HepG2 (cell line): ENCODE results near the gene ARHGAP23.

Experiments used
- ARNT ChIP-seq: fragments of 450-650 bp; IDR thresholded peaks from 2 replicates; pipeline ENCODE4 v1.6.1; 2017
- CHCHD3 ChIP-seq: sonication (generic); formaldehyde crosslinking; IDR thresholded peaks from 2 replicates; pipeline ENCODE4 v1.8.0; 2022; ENCODE audit warnings: mild to moderate bottlenecking, missing genetic modification reagents, moderate library complexity
- MED8 ChIP-seq: sonication (generic); formaldehyde crosslinking; IDR thresholded peaks from 2 replicates; pipeline ENCODE4 v1.8.1; 2023; ENCODE audit warnings: mild to moderate bottlenecking, missing genetic modification reagents; ENCODE audit not compliant: insufficient replicate concordance
- ZNF225 ChIP-seq: sonication (generic); formaldehyde crosslinking; IDR thresholded peaks from 2 replicates; pipeline ENCODE4 v1.4.0; 2020; ENCODE audit warnings: mild to moderate bottlenecking, missing genetic modification reagents
- TF ChIP-seq, protein P1 (sequence below): IDR thresholded peaks from 2 replicates; pipeline ENCODE4 v1.6.1; 2012; ENCODE audit warnings: inconsistent platforms

DNA sequence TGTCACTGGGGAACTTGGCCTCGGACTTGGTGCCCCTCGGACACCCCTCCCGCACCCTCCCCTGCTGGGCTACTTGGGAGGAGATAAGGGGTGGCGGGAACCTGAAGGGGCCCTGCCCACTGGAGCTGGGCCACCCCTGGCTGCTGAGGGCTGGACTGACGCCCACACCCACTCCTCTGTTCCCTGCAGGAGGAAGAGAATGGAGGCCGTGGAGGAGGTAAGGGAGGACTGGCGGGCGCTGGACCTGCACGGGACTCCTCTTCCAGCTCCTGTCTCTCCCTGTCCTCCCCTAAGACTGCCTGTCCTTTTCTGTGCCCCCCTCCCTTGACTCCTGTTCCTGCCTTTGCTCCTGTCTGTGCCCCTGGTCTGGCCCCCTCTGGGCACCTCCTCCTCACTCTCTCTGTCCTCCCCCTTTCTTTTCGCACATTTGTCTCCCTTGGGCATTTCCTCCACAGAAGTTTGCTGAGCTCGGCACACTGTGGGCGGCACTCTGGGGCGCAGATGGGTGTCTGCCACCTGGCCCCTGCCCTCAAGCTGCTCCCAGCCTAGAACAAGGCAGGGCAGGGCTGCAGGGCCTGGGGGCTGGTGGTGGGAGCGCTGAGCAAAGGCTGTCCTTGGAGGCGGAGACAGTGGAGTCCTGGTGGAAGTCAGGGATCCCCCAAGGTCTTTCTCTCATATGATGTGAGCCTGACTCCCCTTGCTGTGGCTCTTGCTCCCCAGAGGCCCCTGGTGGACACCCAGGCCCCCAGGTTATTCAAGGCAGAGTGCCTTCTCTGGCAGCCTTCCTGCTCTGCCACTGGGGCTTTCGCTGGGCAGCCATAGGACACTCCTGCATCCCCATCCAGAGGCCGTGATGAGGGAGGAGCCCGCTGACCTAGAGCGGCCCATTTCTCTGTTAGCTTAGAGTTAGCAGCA lies 32.7 kb downstream of the ARHGAP23 start:
- TF ChIP-seq CHCHD3 (CRISPR knock-in tag), result no peak
- TF ChIP-seq ARNT, result no peak
- no peak for TF ChIP-seq ZNF225
- TF ChIP-seq MED8 (CRISPR knock-in tag), result no peak
- TF ChIP-seq, protein P1, sequence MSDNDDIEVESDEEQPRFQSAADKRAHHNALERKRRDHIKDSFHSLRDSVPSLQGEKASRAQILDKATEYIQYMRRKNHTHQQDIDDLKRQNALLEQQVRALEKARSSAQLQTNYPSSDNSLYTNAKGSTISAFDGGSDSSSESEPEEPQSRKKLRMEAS, result no peak
